HepG2 (cell line): ENCODE measurements around the gene FGFR3. TPM values are rescaled to one million over a fixed set of nuclear protein-coding genes. Genes with fewer than 3 reads are reported as not detected.

ENCODE experiments used
- CEBPZ ChIP-seq: IDR thresholded peaks from 2 replicates; pipeline ENCODE4 v1.6.1; 2012; ENCODE audit warnings: low read length, improper control_type of control experiment
- GLI4 ChIP-seq: sonication (generic); formaldehyde crosslinking; IDR thresholded peaks from 2 replicates; pipeline ENCODE4 v1.5.1; 2020; ENCODE audit warnings: missing genetic modification reagents, mild to moderate bottlenecking, moderate library complexity, borderline replicate concordance
- HOXD1 ChIP-seq: sonication (generic); formaldehyde crosslinking; IDR thresholded peaks from 2 replicates; pipeline ENCODE4 v1.5.0; 2020; ENCODE audit warnings: missing genetic modification reagents
- KMT2A ChIP-seq: sonication (generic); formaldehyde crosslinking; IDR thresholded peaks from 2 replicates; pipeline ENCODE4 v1.4.0; 2020; ENCODE audit warnings: missing genetic modification reagents
- LBX2 ChIP-seq: sonication (generic); formaldehyde crosslinking; IDR thresholded peaks from 2 replicates; pipeline ENCODE4 v1.5.0; 2020; ENCODE audit warnings: missing genetic modification reagents, mild to moderate bottlenecking, borderline replicate concordance
- SMARCE1 ChIP-seq: fragments of 450-650 bp; IDR thresholded peaks from 2 replicates; pipeline ENCODE4 v1.6.1; 2017; ENCODE audit warnings: borderline replicate concordance
- THAP9 ChIP-seq: sonication (generic); formaldehyde crosslinking; IDR thresholded peaks from 2 replicates; pipeline ENCODE4; 2020; ENCODE audit warnings: missing genetic modification reagents, mild to moderate bottlenecking, borderline replicate concordance
- ZNF329 ChIP-seq: sonication (generic); formaldehyde crosslinking; IDR thresholded peaks from 2 replicates; pipeline ENCODE4 v1.9.0; 2021; ENCODE audit warnings: low read depth, mild to moderate bottlenecking, missing genetic modification reagents
- ZNF468 ChIP-seq: sonication (generic); formaldehyde crosslinking; IDR thresholded peaks from 2 replicates; pipeline ENCODE4 v1.8.0; 2022; ENCODE audit warnings: mild to moderate bottlenecking, moderate library complexity, missing genetic modification reagents
- ZNF792 ChIP-seq: IDR thresholded peaks from 2 replicates; pipeline ENCODE4 v1.6.1; 2016
- polyA plus RNA-seq, 8 experiments: library from polyadenylated mRNA; depleted of rRNA in 3 of 8; stranded (reverse) in 7 of 8; unstranded in 1 of 8; fragments of >200 nt; fragmentation: Illumina TruSeq in 4 of 8; extraction: Trizol in 4 of 8; gene quantifications; 2 replicates each; pipeline versions ENCODE4 v1.2.1 to v1.2.3, GENCODE V29; 2011 to 2016; ENCODE audit warnings: low read depth in 4 of 8, missing spikeins in 1 of 8, mixed read lengths in 1 of 8; ENCODE audit not compliant: insufficient read depth in 1 of 8
- total RNA-seq, 5 experiments: library from RNA; depleted of rRNA; stranded (reverse); fragments of >200 nt; fragmentation: Illumina TruSeq; extraction: Trizol; gene quantifications; 2 replicates each; pipeline ENCODE4 v1.2.3, GENCODE V29; 2016; ENCODE audit warnings: low read depth in 1 of 5
- TF ChIP-seq, protein P1 (sequence below): sonication (generic); formaldehyde crosslinking; IDR thresholded peaks from 2 replicates; pipeline ENCODE4 v1.8.1; 2023; ENCODE audit warnings: missing genetic modification reagents, mild to moderate bottlenecking, borderline replicate concordance
- TF ChIP-seq, protein P2 (sequence below): sonication (generic); formaldehyde crosslinking; IDR thresholded peaks from 2 replicates; pipeline ENCODE4 v1.9.0; 2022; ENCODE audit warnings: missing genetic modification reagents, mild to moderate bottlenecking, borderline replicate concordance
- TF ChIP-seq, protein P3 (sequence below): sonication (generic); formaldehyde crosslinking; IDR thresholded peaks from 2 replicates; pipeline ENCODE4 v1.4.0; 2020; ENCODE audit warnings: mild to moderate bottlenecking, missing genetic modification reagents, borderline replicate concordance

FGFR3 gene
- total and polyA plus RNA-seq, 2 of the 13 experiments (the other 11 are each of a cell fraction or from before 2014, with no cell fraction given), result 103 to 109 TPM

DNA sequence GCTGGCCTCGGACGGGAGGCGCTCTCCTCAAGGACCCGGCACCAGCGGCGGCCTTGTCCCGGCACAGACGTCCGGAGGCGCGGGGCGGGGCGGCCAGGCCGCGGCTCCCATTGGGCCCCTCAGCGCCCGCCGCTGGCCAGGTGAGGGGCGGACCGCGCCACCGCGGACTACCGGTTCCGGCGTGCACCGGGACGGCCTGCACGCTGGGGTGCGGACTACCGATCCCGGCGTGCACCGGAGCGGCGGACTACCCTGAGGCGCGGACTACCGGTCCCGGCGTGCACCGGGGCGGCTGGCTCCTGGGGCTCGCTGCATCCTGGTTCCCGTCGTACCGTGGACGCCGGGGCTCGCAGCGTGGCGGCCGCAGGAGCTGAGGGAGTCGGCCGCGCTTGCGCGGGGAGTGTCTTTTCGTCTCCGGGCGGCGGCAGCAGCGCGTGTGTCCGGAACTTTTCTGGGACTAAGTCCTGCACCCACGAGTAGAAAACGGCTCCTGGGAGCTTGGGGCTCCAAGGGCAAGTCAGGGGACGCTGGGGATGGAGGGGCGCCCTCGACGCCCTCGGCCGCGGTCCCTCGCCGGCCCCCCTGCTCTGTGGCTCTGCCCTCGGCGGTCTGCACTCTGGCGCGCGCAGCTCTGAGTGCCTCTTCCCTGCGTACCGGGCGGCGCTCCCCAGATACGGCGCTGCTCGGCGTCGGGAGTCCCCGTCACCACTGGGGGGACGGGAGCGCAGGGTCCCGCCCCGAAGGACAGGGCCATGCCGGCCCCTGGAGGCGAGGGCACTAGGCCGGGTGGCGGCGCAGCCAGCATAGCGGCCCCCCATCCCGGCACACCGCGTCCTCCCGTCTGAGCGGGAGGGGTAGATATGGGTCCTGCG lies 63.2 kb downstream of the FGFR3 start, which contains the start of gene LETM1 (continued):
- TF ChIP-seq, protein P1, sequence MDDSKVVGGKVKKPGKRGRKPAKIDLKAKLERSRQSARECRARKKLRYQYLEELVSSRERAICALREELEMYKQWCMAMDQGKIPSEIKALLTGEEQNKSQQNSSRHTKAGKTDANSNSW (CRISPR knock-in tag), result 0 out of 2 replicates have a peak, but pooled peaks have one; percentile 26
- peak; percentile 61; the same call in 1 of the 2 replicates for TF ChIP-seq THAP9 (CRISPR knock-in tag)
- no peak for TF ChIP-seq GLI4
- TF ChIP-seq, protein P2, sequence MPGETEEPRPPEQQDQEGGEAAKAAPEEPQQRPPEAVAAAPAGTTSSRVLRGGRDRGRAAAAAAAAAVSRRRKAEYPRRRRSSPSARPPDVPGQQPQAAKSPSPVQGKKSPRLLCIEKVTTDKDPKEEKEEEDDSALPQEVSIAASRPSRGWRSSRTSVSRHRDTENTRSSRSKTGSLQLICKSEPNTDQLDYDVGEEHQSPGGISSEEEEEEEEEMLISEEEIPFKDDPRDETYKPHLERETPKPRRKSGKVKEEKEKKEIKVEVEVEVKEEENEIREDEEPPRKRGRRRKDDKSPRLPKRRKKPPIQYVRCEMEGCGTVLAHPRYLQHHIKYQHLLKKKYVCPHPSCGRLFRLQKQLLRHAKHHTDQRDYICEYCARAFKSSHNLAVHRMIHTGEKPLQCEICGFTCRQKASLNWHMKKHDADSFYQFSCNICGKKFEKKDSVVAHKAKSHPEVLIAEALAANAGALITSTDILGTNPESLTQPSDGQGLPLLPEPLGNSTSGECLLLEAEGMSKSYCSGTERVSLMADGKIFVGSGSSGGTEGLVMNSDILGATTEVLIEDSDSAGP (CRISPR knock-in tag), result peak; percentile 86
- peak; percentile 78; the same call in 1 of the 2 replicates for TF ChIP-seq KMT2A (CRISPR knock-in tag)
- no peak for TF ChIP-seq SMARCE1
- TF ChIP-seq LBX2 (CRISPR knock-in tag), result peak; percentile 38; the same call in 1 of the 2 replicates
- no peak for TF ChIP-seq ZNF468
- TF ChIP-seq, protein P3, sequence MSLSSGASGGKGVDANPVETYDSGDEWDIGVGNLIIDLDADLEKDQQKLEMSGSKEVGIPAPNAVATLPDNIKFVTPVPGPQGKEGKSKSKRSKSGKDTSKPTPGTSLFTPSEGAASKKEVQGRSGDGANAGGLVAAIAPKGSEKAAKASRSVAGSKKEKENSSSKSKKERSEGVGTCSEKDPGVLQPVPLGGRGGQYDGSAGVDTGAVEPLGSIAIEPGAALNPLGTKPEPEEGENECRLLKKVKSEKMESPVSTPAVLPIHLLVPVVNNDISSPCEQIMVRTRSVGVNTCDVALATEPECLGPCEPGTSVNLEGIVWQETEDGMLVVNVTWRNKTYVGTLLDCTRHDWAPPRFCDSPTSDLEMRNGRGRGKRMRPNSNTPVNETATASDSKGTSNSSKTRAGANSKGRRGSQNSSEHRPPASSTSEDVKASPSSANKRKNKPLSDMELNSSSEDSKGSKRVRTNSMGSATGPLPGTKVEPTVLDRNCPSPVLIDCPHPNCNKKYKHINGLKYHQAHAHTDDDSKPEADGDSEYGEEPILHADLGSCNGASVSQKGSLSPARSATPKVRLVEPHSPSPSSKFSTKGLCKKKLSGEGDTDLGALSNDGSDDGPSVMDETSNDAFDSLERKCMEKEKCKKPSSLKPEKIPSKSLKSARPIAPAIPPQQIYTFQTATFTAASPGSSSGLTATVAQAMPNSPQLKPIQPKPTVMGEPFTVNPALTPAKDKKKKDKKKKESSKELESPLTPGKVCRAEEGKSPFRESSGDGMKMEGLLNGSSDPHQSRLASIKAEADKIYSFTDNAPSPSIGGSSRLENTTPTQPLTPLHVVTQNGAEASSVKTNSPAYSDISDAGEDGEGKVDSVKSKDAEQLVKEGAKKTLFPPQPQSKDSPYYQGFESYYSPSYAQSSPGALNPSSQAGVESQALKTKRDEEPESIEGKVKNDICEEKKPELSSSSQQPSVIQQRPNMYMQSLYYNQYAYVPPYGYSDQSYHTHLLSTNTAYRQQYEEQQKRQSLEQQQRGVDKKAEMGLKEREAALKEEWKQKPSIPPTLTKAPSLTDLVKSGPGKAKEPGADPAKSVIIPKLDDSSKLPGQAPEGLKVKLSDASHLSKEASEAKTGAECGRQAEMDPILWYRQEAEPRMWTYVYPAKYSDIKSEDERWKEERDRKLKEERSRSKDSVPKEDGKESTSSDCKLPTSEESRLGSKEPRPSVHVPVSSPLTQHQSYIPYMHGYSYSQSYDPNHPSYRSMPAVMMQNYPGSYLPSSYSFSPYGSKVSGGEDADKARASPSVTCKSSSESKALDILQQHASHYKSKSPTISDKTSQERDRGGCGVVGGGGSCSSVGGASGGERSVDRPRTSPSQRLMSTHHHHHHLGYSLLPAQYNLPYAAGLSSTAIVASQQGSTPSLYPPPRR (CRISPR knock-in tag), result 0 out of 2 replicates have a peak, but pooled peaks have one; percentile 11
- TF ChIP-seq HOXD1, result peak; percentile 78; the same call in 1 of the 2 replicates
- TF ChIP-seq ZNF792 (CRISPR knock-in tag), result peak; percentile 59
- no peak for TF ChIP-seq ZNF329 (CRISPR knock-in tag)
- TF ChIP-seq CEBPZ, result no peak
